CD4-positive, alpha-beta T cell treated with Interleukin-21 for 1 hour (primary cell): Measurements from ENCODE around the gene ZCCHC9.
"Not testable (repeated sequence)": the region's sequence is repeated elsewhere in the genome, so short reads cannot be mapped to it uniquely, and the experiment has no call there.

Experiments
- DNase-seq: peaks from one replicate; pipeline ENCODE4 v3.0.0-alpha.2; 2020

Gene ZCCHC9

DNA sequence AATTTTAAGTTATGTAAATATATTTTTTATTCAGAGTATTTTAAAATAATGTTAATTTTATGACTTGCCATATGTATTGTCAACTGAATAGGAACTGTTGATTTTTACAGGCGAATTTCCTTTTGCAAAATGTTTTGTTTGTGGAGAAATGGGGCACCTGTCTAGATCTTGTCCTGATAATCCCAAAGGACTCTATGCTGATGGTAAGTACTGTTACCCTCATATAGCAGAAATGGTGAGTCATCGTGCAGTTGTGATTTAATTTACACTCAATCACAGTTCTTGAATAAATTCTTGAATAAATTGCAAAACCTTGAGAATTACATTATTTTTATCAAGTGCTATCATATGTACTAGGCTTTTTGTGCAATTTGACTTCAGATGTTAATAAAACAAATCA, 7.4 kb downstream of the ZCCHC9 start:
- DNase-seq: no peak

DNA sequence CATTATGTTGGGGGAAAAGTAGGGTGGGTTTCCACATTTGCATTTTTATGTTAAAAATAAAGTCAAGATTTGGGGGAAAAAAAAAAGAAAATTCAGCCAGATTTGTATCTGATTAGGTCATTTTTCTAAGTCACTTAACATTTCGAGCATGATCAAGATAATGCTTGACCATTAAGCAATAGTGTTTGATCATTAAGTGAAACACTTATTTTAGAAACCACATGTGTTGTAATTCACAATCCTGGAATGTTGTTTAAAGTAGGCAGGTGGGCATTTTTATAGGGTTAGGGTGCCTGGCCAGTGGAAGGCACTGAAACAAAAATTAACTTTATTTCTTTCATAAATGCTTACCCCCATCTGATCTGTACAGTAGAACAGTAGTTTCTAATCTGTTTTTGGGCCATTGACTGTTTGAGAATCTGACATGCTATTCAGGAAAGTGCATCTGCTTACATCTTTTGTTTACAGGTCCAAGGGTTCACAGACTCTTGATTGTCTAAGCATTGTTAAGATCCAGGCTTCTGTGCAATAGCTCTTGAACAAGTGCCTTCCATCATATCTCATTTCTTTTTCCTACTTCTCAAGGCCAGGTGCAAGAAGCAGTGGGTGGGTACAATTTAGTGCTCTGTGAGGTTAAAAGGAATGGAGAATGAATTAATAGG, 9.1 kb downstream of the ZCCHC9 start:
- DNase-seq: no peak

DNA sequence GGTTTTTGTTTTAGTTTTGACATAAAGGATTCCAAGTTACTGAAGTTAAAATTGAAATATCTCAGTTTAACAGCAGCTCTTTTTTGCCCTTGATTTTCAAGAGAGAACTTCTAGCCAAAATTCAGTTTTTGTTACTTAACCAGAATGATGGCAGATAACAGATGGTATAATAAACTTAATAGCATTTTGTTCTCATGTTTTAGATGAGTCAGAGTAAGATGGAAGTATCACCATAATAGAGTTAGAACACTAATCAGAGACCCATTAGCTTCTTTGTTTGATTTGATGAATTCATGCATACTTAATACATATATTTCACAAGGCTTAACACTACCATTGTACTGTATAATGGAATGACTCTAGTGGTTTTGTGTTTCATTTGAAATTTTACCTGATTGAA, 11.9 kb downstream of the ZCCHC9 start:
- no peak for DNase-seq

DNA sequence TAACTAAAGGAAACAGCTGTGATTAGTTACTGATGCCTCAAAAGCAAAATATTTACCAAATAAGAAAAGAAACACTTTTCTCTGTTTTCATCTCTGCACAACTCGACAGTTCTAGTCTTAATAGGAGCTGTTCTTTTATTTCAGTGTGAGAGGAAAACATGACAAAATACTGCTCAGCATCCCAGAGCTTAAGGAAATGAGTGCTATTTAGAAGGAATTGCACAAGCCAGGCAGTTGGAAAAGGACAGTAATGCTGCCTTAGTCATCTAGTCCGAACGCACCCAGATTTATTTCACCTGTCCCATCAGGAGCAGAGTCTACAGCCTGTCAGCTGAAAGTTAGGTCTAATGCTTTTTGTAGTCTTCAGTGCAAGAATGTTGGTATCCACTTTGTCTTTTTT, 12.3 kb downstream of the ZCCHC9 start:
- DNase-seq: no peak

DNA sequence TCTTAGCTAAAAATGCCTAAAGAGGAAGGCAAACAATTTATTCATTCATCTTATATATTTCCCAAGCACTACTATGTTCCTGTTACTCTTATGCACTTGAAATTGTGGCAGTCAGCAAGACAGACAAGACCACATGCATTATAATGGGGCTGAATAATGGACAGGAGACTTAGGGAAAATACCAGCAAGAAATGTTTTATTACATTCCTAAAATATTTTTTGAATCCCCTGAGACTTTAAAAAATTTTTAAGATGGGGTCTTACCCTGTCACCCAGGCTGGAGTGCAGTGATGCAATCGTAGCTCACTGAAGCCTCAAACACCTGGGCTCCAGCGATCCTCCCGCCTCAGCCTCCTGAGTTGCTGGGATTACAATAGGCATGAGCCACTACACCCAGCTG, 13.2 kb downstream of the ZCCHC9 start:
- no peak for DNase-seq

DNA sequence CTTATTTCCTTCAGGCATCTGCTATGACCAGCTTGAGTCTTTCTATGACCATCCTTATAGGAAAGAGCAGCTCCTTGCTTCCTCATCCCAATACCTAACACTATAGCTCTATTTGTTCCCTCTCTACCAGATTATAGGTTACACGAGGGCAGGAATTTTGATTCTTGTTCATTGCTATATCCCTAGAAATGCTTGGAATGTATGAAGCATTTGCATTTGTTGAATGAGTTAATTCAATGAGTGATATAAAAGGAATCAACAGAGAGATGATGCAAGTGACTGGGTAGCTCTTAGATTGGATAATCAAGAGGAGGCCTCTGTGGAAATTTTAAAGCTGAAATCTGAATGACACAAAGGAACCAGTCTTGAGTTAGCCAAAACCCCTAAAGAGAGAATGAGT, 13.9 kb downstream of the ZCCHC9 start:
- DNase-seq: no peak

DNA sequence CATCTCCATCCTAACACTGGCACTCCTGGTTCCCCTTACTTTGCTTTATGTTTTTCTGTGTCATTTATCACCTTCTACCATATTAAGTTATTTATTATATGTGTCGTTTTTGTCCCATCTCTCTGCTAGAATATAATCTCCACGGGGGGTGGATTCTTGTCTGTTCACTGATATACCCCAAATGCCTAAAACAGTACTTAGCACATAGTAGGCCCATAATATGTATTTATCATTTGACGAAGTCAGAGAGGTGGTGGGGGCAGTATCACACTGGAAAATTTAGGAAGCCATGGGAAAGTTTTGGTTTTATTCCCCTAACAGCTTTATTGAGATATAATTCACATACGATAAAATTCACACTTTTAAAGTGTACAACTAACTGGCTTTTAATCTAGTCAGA, 14.4 kb downstream of the ZCCHC9 start:
- DNase-seq: no peak

DNA sequence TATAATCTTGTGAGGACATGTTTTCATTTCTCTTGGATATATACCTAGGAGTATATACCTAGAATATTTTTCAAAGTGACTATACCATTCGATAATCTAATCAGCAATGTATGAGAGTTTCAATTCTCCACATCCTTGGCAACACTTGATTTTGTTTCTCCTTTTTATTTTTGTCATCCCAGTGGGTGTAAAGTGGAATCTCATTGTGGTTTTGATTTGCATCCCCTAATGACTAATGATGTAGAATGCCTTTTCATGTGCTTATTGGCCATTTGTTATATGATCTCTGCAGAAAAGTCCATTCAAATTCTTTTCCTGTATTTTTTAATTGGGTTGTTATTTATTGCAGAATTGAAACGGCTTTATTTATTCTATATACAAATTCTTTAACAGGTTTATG, 15.2 kb downstream of the ZCCHC9 start:
- no peak for DNase-seq

DNA sequence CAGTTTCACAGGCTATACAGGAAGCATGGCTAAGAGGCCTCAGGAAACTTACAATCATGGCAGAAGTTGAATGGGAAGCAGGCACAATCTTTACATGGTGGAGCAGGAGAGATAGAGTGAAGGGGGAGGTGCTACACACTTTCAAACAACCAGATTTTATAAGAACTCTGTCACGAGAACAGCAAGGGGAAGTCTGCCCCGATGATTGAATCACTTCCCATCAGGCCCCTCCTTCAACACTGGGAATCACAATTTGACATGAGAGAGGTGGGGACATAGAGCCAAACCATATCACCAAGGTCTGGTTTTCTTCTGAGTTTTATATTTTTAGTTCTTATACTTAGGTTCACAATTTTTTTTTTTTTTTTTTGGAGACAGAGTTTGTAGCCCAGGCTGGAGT, 16.1 kb downstream of the ZCCHC9 start:
- no peak for DNase-seq

DNA sequence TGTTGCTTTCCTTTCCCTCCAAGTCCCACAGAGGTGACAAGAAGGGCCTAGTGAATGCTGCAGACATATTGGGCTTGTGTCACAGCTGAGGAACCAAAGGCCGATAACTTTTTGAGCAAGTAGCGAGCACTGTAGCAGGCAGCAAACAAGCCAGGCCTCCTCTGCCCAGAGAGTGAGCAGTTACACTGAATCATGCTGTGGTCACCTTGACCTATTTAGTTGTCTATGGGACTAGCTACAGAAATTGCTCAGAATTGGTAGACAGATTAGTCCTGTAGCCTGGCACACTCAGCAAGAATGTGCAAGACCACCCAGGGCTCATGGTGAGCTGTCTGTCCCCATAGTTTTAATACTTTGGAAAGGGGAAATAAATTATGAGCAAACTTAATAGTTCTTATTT, 25.2 kb downstream of the ZCCHC9 start:
- DNase-seq: no peak

DNA sequence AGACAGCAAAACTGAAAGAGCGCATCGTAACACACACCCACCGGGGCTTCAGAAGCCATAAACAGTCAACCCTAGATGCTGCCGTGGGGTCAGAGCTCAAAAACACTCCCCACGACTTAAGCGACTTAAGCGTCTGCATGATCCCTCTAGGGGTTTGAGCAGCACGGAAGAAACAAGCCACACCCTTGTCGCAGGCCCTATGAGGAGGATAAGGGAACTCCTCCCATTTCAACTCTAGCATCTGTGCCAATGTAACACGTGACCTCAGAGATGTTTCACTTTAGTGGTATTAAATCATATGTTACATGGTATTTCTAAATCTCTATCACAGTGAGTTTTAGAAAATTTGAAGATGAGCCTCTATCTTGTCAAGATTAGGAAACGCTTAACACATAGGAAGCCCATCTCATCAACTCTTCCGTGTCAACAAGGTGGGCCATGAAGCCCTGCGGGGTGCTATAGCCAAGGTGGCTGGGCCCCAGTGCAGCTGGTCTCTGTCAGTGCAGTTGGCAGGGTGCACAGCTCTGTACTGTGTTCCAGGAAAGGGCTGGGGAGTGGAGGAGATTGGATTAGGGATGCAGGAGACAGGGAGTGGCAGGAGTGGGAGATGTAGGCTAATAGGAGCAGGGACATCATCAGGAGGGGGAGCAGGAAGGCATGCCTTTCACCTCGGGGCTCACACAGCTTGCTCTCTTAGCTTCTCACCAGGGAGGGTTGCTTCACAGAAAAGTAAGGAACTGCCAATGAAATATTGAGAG, 33.1 kb downstream of the ZCCHC9 start:
- DNase-seq: no peak

DNA sequence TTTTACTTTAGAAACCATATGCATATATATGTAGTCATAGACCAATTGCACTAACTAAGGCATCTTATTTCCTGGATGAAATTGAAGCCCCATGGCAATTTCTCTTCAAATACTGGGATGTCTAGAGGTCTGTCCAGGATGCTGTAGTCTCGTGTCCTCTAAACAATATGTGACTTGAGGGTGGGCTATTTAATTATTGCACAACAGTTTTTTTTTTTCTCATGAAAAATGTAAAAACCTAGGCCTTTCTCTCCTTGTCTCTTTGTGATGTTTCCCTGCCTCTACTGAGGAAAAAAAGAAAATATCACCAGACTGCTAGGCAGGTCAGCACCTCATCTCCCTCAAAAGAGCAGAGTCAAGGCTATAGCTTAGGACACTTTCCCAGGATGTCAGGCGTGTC, 34.6 kb downstream of the ZCCHC9 start:
- DNase-seq: no peak

DNA sequence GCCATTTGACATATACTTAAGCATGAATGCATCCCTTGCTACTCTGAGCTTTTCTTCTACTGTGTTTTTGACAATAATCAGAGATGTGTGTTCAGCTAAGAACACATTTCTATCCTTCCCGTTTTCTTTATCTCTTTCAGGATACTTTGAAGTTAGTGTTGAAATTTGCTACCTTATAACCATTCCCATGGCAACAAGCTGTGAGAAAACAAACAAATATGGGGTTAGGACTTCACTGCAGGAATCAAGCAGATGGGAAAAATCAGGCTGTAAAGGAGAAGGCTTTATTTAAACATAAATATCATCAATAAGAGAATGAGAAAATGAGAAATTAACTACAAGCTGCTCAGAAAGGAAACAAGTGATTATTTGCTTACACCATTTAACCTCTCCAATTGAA, 35.2 kb downstream of the ZCCHC9 start:
- DNase-seq: no peak

DNA sequence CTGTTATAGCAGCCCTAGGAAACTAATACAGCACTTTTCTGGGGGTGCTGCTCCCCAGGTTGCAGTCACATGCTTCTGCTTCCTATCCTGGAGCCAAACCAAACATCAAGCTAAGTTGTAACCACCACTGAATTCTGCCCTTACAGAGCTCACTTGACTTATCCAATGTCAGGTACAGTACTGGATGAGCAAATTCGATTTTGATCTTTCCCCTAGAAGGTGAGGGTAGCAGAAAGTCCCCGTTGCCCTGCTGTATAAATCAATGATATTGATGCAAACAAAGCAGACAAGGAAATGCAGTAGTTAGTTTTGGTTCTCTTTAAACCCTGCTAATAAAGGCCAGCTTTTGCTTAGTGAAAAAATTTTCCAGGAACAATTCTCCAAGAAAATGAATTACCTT, 36.4 kb downstream of the ZCCHC9 start:
- DNase-seq: no peak

DNA sequence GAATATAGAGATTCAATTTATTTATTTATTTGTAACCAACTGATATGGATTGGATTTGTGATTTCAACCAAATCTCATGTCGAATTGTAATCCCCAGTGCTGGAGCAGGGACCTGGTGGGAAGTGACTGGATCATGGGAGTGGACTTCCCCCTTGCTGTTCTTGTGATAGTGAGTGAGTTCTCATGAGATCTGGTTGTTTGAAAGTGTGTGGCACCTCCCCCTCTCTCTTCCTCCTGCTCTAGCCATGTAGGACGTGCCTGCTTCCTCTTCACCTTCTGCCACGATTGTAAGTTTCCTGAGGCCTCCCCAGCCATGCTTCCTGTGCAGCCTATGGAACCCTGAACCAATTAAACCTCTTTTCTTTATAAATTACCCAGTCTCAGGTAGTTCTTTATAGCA, 36.8 kb downstream of the ZCCHC9 start:
- not testable (repeated sequence) for DNase-seq

DNA sequence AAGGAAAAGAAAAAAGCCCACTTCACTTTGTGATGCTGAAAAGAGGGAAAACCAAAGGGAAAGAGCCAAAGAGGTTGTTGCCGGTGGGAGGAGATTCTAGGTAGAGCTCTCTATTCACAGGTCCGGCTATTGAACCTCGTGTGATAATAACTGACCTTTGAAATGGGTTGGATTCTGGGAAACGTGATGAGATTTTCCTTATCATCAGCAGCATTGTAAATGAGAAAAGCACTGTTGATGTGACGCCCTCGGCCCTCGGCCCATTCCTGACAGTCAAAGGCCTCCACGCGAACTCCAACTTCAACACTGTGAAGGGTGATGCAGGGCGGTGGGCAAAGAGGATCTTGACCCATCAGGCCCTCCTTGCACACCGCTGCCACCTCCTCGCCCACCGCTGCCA, 43.3 kb downstream of the ZCCHC9 start:
- DNase-seq: no peak

DNA sequence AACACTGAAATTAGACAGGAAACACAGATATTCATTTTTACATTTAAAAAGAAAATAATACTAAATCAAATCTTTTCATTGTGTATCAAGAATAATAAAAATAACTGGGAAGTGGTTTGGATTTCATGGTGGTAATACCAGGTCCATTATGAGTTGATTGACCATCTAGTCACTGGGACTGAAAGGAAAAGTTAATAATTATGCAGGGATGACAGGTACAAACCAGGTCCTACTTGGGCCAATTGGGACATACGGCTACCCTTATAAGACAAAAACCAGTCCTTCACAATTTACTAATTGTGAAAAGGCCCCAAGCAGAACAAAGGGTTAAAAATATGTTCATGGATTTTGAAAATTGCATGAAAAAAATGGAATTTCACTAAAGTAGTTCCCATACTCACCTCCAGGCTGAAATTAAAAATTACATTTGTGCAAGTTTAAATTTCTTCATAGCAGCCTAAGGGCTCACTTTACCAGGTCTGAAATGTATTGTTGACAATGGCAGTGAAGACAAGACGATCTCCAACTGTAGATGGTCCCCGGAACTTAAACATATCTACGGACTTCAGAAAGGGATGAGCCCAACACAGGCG, 44.1 kb downstream of the ZCCHC9 start:
- no peak for DNase-seq

DNA sequence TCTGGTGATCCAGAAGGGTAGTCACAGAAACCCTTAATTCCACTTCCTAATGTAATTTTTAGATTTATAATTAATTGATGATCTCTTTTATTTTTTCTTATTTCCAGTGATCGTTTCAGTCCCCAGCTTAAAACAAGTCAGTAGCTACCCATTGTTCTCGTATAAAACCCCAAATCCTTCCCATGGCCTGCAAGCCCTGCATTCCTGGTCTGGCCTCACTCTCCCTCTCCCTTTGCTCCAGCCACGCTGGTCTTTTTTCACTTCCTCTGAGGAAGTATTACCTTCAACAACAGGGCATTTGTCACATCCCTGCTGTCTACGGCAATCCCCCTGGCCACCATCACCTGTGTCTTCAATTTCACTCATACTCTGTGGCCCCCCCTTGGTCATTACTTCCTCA, 47.8 kb downstream of the ZCCHC9 start:
- no peak for DNase-seq

DNA sequence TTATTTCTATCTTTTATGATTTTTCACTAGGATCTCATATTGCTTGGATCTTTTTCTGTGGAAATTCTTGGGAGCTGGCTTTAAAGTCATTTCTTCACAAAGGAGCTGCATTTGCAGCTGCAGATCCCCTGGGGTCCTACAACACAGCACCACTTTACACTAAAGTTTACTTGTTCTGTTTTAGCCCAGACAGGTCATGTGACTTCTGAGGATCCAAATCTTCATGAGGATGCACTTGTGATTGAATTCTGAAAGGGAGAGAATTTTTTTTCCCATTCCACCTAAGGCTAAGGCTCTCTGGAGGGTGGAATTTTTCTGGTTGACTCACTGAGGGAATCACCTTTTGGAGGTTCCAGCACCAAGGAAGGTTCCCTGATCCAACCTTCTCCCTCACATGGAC, 49.1 kb downstream of the ZCCHC9 start:
- DNase-seq: no peak

DNA sequence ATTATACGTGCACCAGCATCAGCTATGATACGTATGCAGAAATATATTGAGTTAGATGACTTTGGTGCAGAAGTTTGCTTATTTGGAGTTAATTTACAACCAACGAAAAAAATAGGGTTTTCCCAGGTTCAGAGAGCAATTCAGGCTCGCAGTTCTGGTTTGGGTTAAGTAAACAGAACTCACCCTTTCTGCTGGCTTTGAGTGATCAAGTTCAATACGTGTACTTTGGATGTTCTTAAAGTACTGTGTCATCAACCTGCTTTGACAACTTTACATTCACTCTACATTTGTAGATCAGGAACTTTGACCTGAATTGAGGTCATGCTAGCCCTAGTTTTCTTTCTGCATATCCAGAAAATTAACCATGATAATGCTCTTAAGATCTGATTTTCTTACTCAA, 51.8 kb downstream of the ZCCHC9 start:
- no peak for DNase-seq

DNA sequence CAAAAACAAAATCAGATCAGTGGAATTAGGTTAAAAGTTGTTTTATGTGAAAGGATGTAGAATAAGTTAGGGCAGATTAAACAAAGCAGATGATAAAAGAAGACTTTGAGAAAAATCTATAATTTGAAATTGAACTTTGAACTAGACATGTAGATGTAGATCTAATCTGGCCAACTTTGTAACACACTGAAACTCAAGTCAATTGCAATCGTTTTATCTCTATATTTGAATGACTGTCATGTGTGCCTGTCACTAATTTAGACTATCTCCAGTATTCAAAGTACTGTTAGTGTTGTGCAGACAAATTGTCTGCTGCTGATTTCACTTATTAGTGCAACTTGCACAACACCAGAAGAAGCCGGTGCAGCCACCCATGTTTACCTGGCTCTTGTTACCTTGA, 52.7 kb downstream of the ZCCHC9 start:
- no peak for DNase-seq

DNA sequence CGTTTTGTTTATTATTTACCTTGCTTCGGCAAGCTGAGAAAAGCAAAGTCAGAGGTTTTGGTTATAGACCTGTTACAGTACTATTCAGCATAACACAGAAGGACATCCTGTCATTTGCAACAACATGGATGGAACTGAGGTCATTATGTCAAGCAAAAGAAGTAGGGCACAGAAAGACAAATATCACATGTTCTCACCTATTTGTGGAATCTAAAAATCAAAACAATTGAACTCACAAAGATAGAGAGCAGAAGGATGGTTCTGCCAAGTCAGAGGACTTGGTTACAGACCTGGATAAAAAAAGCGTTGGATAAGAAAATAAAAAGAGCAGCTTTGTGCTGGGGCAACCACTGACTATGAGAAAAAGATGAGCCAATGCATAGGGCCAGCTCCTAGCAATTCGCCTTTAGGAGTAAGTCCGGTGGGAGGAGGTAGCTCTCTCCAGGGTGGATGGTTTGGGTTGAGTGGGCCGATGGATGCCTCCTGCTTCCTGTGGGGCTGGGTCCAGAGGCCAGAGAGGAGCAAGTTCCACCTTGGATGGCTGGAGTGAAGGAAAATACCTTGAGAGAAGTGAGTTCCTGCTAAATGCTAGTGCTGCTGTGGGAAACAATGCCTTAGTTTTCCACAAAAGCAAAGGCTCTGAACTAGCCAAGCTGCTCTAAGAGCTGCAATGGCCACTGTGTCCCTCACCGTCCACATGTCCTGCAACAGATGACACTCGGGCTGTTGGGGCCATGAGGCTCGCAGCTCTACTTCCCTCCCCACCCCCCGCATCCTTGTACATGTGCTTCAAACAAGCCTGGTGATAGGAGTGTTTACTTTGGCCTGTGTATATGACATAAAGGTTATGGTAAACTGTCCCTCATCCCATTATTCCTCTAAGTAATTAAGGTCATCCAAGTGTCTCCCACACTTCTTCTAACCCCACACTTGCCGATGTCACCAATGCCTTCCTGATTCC, 54.2 kb downstream of the ZCCHC9 start:
- DNase-seq: no peak

DNA sequence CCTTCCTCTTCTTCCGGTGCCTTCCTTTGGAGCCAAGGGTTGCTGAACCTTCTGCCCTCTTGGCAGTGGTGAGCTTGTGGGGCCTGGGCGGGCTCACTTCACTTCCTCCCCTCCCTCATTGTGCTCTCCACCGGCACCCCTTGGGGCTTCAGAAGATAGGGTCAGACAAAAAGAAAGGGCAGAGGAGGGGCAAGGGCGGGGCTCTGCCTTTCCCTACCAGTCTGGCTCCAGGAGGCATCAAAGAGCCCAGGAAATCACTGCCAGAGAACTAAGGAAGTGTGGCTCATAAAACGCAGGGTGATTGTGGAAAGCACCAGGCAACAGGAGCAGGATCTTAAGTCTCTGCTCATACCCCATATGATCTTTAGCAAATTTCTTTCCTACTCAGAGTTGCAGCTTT, 57.7 kb downstream of the ZCCHC9 start:
- DNase-seq: no peak
